Measurements from ENCODE around the gene KBTBD6. TPM values are rescaled to one million over a fixed set of nuclear protein-coding genes. Genes with fewer than 3 reads are reported as not detected.
"Not testable (repeated sequence)": the region's sequence is repeated elsewhere in the genome, so short reads cannot be mapped to it uniquely, and the experiment has no call there.

The KBTBD6 gene
- total and polyA plus RNA-seq, 2 of the 13 experiments (the other 11 are each of a cell fraction or from before 2014, with no cell fraction given) = 4.4 to 12.0 TPM

DNA sequence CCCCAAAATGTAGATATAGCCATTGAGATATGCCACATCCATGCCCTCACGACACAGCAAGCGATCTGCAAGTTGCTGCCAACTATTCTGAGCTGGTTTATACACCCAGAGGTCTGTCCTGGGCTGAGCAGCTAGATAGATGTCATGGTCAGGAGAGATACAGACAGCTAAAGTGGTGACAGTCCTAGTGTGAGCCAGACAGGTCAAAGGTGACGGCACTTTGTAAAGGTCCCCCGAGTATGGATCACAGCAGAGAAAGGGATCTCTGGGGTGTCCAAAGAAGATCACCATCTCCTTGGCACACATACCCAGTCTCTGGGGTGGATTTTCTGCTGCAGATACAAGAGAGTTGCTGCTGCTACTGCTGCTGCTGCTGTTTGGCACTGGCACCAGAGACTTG is 1.4 kb downstream of the KBTBD6 start:
- BruUV-seq (replicated peaks); intact Hi-C loops (cut with micrococcal nuclease; ENCODE audit: unreplicated experiment); CTCF ChIA-PET (ENCODE audit: low intra/inter-chr PET ratio, low total read pairs); H4K20me1 ChIP-seq (ENCODE audit: insufficient read depth, low read length); H3K27ac ChIP-seq (ENCODE audit: extremely low read length, insufficient read depth, low read length); H2AFZ ChIP-seq (ENCODE audit: low read length); H3K9me3 ChIP-seq (ENCODE audit: low read length); FAIRE-seq; H3K36me3 ChIP-seq (replicated peaks in 1 of 2; ENCODE audit: control insufficient read depth in 1 of 2, insufficient read depth in 2 of 2, low read length in 2 of 2); DNase-seq (ENCODE audit: low spot score); H3K27me3 ChIP-seq (ENCODE audit: control insufficient read depth in 1 of 2, insufficient read depth in 2 of 2, low read length in 2 of 2): not testable (repeated sequence)
- TF ChIP-seq NR2F6 (IDR thresholded peaks at IDR 0.05) (peak; percentile 62), NR2F6 (CRISPR knock-in tag; IDR thresholded peaks at IDR 0.05) (peak; percentile 53; the same call in 1 of the 2 replicates)
- 0 out of 2 replicates have a peak overlapping the region, but pooled peaks have one; percentile 40 for H3K9ac ChIP-seq (ENCODE audit: insufficient read depth, low read depth, low read length)
- whole genome bisulfite sequencing (ENCODE audit: low lambda C conversion rate) = 43% methylated on average over 4 of the region's 4 CpGs
- peak; percentile 51 for ATAC-seq
- in situ Hi-C loops (cut with HindIII; ENCODE audit: extremely low pct_ligation_motif_present, low pct_unique_long_range_greater_than_20kb) = loop anchor here (5.0 kb wide), 1 partner anchor 61 kb away; the partner anchor contains the start of gene KBTBD7
- H3K79me2 ChIP-seq (ENCODE audit: insufficient read depth, low read length) = peaks cover 47% of the 10 kb centered on the region
- POLR2A ChIA-PET = interaction anchor here (1.0 kb wide), 1 partner anchor 23 kb away, joined by 3 read pairs; no protein-coding TSS in a partner anchor
- peaks cover 55% of the 10 kb centered on the region for H3K4me1 ChIP-seq (ENCODE audit: insufficient read depth, low read length)
- peak overlapping the region; percentile 98 for H3K4me2 ChIP-seq (ENCODE audit: low read depth, low read length)
- peak overlapping the region; percentile 14 to 84 (median 49) for H3K4me3 ChIP-seq (replicated peaks in 1 of 3; ENCODE audit: insufficient read depth in 1 of 3, low read depth in 2 of 3, low read length in 3 of 3)

DNA sequence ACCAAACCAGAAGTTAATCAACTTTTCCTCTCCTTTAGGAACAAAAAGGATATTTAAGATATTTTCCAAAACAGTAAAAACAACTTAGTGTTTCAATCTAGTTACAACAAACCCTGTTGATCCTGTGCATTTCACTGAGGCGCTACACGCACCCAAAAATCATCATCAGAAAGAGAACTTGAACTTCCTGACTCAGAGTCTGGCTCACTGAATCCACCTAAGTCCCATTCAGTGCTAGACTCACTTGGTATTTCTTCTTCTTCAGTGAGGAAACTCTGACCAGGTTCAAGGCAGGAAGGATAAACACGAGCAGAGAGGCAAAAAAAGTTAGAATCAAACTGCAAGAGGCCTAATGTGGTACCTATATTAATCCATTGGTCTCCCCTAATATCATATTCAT is 2.2 kb downstream of the KBTBD6 start:
- Histone ChIP-seq H3K4me3 (replicated peaks in 1 of 3; ENCODE audit: insufficient read depth in 1 of 3, low read depth in 2 of 3, low read length in 3 of 3) (peak overlapping the region; percentile 14 to 84 (median 49)), H3K27me3 (ENCODE audit: control insufficient read depth in 1 of 2, insufficient read depth in 2 of 2, low read length in 2 of 2) (no peaks in the 10 kb centered on the region), H3K79me2 (ENCODE audit: insufficient read depth, low read length) (peaks cover 47% of the 10 kb centered on the region), H3K9ac (ENCODE audit: insufficient read depth, low read depth, low read length) (peak overlapping the region; percentile 40), H3K9me3 (ENCODE audit: low read length) (no peaks in the 10 kb centered on the region), H3K36me3 (replicated peaks in 1 of 2; ENCODE audit: control insufficient read depth in 1 of 2, insufficient read depth in 2 of 2, low read length in 2 of 2) (peaks cover 0 to 1% of the 10 kb centered on the region in 2 experiments; a peak in 2 of 5 replicates), H2AFZ (ENCODE audit: low read length) (no peak overlapping the region), H3K27ac (ENCODE audit: extremely low read length, insufficient read depth, low read length) (no peak overlapping the region), H3K4me1 (ENCODE audit: insufficient read depth, low read length) (peaks cover 55% of the 10 kb centered on the region), H3K4me2 (ENCODE audit: low read depth, low read length) (peak overlapping the region; percentile 98), H4K20me1 (ENCODE audit: insufficient read depth, low read length) (no peaks in the 10 kb centered on the region; the same call in 1 of the 2 replicates)
- no TSS peak for BruUV-seq (replicated peaks)
- no peak for FAIRE-seq
- DNase-seq (ENCODE audit: low spot score) = no peak
- no peak for ATAC-seq
- ChIA-PET POLR2A (no interaction called here), CTCF (ENCODE audit: low intra/inter-chr PET ratio, low total read pairs) (no interaction called here)
- WGBS (ENCODE audit: low lambda C conversion rate) = 65% methylated on average over 3 of the region's 3 CpGs
- intact Hi-C loops (cut with micrococcal nuclease; ENCODE audit: unreplicated experiment) = no loop called here
- TF ChIP-seq, protein P1, sequence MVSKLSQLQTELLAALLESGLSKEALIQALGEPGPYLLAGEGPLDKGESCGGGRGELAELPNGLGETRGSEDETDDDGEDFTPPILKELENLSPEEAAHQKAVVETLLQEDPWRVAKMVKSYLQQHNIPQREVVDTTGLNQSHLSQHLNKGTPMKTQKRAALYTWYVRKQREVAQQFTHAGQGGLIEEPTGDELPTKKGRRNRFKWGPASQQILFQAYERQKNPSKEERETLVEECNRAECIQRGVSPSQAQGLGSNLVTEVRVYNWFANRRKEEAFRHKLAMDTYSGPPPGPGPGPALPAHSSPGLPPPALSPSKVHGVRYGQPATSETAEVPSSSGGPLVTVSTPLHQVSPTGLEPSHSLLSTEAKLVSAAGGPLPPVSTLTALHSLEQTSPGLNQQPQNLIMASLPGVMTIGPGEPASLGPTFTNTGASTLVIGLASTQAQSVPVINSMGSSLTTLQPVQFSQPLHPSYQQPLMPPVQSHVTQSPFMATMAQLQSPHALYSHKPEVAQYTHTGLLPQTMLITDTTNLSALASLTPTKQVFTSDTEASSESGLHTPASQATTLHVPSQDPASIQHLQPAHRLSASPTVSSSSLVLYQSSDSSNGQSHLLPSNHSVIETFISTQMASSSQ (IDR thresholded peaks at IDR 0.05; ENCODE audit: low read depth) = no peak
- TF ChIP-seq, protein P1 (CRISPR knock-in tag; IDR thresholded peaks at IDR 0.05; ENCODE audit: borderline replicate concordance) = no peak
- TF ChIP-seq JARID2 (CRISPR knock-in tag; IDR thresholded peaks at IDR 0.05; ENCODE audit: insufficient replicate concordance) (no peak), CBX2 (IDR thresholded peaks at IDR 0.05; ENCODE audit: low read depth, low read length) (no peak), CBX2 (CRISPR knock-in tag; IDR thresholded peaks at IDR 0.05; ENCODE audit: low read depth) (no peak), RFXAP (CRISPR knock-in tag; IDR thresholded peaks at IDR 0.05; ENCODE audit: borderline replicate concordance) (no peak), MEIS2 (CRISPR knock-in tag; IDR thresholded peaks at IDR 0.05) (no peak), ZNF30 (CRISPR knock-in tag; IDR thresholded peaks at IDR 0.05) (no peak)
- TF ChIP-seq, protein P2, sequence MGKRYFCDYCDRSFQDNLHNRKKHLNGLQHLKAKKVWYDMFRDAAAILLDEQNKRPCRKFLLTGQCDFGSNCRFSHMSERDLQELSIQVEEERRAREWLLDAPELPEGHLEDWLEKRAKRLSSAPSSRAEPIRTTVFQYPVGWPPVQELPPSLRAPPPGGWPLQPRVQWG (CRISPR knock-in tag; IDR thresholded peaks at IDR 0.05; ENCODE audit: borderline replicate concordance, low read depth) = no peak
- TF ChIP-seq, protein P3, sequence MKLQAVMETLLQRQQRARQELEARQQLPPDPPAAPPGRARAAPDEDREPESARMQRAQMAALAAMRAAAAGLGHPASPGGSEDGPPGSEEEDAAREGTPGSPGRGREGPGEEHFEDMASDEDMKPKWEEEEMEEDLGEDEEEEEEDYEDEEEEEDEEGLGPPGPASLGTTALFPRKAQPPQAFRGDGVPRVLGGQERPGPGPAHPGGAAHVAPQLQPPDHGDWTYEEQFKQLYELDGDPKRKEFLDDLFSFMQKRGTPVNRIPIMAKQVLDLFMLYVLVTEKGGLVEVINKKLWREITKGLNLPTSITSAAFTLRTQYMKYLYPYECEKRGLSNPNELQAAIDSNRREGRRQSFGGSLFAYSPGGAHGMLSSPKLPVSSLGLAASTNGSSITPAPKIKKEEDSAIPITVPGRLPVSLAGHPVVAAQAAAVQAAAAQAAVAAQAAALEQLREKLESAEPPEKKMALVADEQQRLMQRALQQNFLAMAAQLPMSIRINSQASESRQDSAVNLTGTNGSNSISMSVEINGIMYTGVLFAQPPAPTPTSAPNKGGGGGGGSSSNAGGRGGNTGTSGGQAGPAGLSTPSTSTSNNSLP (IDR thresholded peaks at IDR 0.05; ENCODE audit: low read depth, low read length) = no peak
- in situ Hi-C loops (cut with HindIII; ENCODE audit: extremely low pct_ligation_motif_present, low pct_unique_long_range_greater_than_20kb) = loop anchor here (5.0 kb wide), 1 partner anchor 62 kb away; the partner anchor contains the start of gene KBTBD7

Measured in HepG2 (cell line).